Stomach smooth muscle (tissue), 2 donors: ENCODE results near the gene HS3ST5.

Experiments used
- H3K27ac ChIP-seq: one replicate; pipeline ENCODE4 v1.7.0; 2013; ENCODE audit warnings: mild to moderate bottlenecking, low read length, inconsistent platforms
- H3K27me3 ChIP-seq, 2 donors: one replicate each; pipeline ENCODE4 v1.7.0; 2013; ENCODE audit warnings: low read length in 2 of 2; ENCODE audit not compliant: insufficient read depth in 2 of 2, control insufficient read depth in 1 of 2
- H3K36me3 ChIP-seq, 2 donors: one replicate each; pipeline ENCODE4 v1.7.0; 2013; ENCODE audit warnings: low read length in 2 of 2; ENCODE audit not compliant: control insufficient read depth in 2 of 2, insufficient read depth in 2 of 2
- H3K4me1 ChIP-seq: one replicate; pipeline ENCODE4 v1.7.0; 2013; ENCODE audit warnings: low read length; ENCODE audit not compliant: control insufficient read depth, insufficient read depth
- H3K4me3 ChIP-seq, 2 donors: one replicate each; pipeline ENCODE4 v1.7.0; 2013; ENCODE audit warnings: low read length in 2 of 2
- H3K9ac ChIP-seq, 2 donors: one replicate each; pipeline ENCODE4 v1.7.0; 2013; ENCODE audit warnings: low read length in 2 of 2, mild to moderate bottlenecking in 1 of 2
- H3K9me3 ChIP-seq, 2 donors: one replicate each; pipeline ENCODE4 v1.7.0; 2013; ENCODE audit warnings: low read length in 2 of 2; ENCODE audit not compliant: control insufficient read depth in 2 of 2
- donor health status: healthy.
- donor health status: Pancreatic carcinoma.

Gene HS3ST5

DNA sequence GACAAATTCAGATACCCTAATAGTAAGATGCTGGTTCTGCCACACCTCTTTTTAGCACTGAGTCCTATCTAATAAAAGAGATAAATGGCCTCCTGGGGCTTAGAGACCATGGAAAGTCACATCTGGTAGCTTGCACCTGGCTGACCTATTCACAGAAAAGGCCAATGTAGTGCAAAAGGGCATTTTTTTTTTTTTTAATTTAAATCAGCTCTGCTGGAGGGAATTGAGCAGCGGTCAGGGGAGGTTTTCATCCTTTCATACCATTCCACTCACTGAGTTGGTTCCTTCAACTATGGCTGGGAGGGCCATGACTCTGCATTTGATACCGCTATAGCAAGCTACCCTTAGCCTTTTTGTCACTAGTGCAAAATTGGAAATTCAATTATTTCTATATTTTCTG is 20.1 kb upstream of the HS3ST5 start:
- H3K4me3 ChIP-seq: no peak overlapping the region
- no peak overlapping the region for H3K9ac ChIP-seq
- no peaks in the 10 kb centered on the region for H3K36me3 ChIP-seq
- H3K27me3 ChIP-seq: no peaks in the 10 kb centered on the region
- H3K27ac ChIP-seq: no peak overlapping the region
- no peaks in the 10 kb centered on the region for H3K9me3 ChIP-seq
- H3K4me1 ChIP-seq: no peaks in the 10 kb centered on the region

DNA sequence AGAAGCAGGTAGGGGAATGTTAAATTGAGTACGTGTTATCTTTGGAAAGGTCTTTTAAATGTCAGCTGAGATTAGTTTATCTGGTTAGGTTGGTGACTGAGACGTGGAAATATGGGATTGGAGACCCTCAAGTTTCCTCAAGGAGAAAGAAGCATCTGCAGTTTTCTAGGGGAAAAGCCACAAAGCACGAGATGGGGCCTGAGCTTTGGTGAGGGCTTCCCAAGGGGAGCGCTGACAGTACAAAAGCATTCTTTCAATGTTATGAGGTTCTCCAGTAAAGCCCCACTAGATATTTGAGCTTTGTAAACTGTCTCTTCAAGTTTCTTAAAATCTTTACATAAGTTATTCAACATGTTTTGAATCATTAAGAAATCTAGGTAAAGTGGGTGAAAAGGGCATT is 19.6 kb upstream of the HS3ST5 start:
- Histone ChIP-seq H3K27ac (no peak overlapping the region), H3K9ac (no peak overlapping the region), H3K36me3 (no peaks in the 10 kb centered on the region), H3K4me3 (no peak overlapping the region), H3K27me3 (no peaks in the 10 kb centered on the region), H3K4me1 (no peaks in the 10 kb centered on the region), H3K9me3 (no peaks in the 10 kb centered on the region)

DNA sequence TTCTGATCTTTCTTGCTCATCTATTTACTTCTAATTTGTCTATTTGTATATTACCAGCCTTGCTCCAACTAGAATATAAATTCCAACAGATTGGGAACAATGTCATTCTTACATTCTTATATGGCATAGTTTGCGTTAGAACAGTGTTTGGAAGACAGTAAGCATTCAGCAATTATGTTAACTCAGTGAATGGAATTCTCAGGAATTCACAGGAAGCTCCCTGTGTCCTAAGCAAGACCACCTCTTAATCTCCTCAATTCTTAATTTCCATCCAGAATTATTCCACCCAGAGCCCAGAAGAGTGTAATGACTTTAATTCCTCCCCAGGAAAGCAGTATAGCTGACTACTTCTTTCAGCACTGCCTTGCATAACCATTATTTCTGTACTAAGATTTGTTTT is 18.2 kb upstream of the HS3ST5 start:
- Histone ChIP-seq H3K27me3 (no peaks in the 10 kb centered on the region), H3K4me3 (no peak overlapping the region), H3K9me3 (no peaks in the 10 kb centered on the region), H3K9ac (no peak overlapping the region), H3K27ac (no peak overlapping the region), H3K4me1 (no peaks in the 10 kb centered on the region), H3K36me3 (no peaks in the 10 kb centered on the region)

DNA sequence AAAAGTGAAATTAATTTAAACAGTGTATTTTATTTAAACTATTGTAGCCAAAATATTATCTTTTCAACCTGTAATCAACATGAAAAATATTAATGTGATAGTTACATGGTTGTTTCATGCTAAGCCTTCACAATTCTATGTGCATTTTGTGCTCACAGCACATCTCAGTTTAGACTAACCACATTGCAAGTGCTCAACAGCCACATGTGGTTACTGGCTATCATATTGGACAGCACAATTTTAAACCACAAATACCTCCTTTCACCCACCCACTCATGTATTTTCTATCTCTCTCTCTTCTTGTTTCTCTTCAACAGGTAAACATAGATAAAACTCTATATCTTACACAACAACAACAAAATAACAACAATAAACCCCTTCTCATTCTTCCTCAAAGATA is 12.5 kb upstream of the HS3ST5 start:
- H3K27me3 ChIP-seq: no peaks in the 10 kb centered on the region
- H3K4me3 ChIP-seq: no peak overlapping the region
- no peaks in the 10 kb centered on the region for H3K4me1 ChIP-seq
- no peaks in the 10 kb centered on the region for H3K36me3 ChIP-seq
- no peak overlapping the region for H3K9ac ChIP-seq
- H3K27ac ChIP-seq: no peak overlapping the region
- no peaks in the 10 kb centered on the region for H3K9me3 ChIP-seq

DNA sequence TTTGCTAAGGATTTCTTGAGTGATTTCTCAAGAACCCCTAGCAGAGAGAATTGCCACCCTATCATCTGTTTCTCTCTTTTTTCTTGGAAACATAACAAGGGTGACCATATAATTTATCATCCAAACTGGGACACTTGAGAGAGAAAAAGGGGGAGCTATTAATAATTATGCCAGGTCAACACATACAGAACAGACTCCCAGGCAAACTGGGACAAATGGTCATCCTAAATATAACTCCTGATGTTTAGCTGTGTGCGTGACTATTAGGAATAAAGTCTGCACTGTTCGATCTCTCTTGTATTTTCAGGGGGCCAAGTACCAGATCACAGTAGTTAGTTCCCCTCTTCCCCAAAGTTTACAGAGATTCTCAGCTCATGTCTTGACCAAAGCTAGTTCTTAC is 11.7 kb upstream of the HS3ST5 start:
- H3K36me3 ChIP-seq: no peaks in the 10 kb centered on the region
- H3K9me3 ChIP-seq: peaks cover 0 to under 1% of the 10 kb centered on the region in 2 donors
- no peak overlapping the region for H3K9ac ChIP-seq
- H3K4me3 ChIP-seq: no peak overlapping the region
- no peaks in the 10 kb centered on the region for H3K27me3 ChIP-seq
- no peak overlapping the region for H3K27ac ChIP-seq
- no peaks in the 10 kb centered on the region for H3K4me1 ChIP-seq

DNA sequence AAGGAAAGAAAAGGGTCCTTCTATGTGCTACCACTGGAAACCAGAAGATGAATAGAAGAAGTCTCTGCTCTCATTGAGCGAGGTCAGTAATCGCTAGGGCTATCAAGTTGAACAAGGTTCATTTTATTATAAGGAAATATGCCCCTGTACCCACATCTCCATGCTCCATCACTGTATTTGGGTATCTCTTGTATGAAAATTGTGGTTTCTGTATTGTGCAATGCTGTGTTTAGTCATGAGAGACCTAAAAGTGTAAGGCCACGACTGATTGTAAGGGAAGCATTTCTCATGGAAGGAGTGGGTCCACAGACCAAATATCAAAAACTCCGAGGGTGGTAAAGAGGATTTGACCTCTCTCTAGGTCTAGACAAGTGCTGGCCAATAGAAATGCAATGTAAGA is 3.6 kb upstream of the HS3ST5 start:
- H3K27me3 ChIP-seq: peaks cover 15 to 43% of the 10 kb centered on the region in 2 donors
- H3K4me1 ChIP-seq: peaks cover 21% of the 10 kb centered on the region
- H3K27ac ChIP-seq: no peak overlapping the region
- no peak overlapping the region for H3K4me3 ChIP-seq
- H3K9me3 ChIP-seq: peaks cover 0 to 2% of the 10 kb centered on the region in 2 donors
- H3K36me3 ChIP-seq: no peaks in the 10 kb centered on the region
- no peak overlapping the region for H3K9ac ChIP-seq

DNA sequence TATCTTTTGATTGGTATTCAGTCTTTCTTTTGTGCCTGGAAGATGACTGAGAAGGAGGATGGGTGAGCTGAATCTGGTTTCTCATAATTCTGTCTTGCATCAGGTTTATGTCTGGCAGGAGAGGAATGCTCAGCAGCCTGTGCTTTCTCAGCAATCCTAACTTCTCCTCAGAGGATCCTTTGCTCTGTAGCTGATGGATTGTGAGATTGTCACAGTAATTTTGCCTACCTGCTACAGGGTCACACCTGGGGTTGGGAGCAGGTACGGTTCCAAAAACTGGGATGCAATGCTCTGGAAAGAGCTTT is 2.1 kb upstream of the HS3ST5 start:
- Histone ChIP-seq H3K27ac (no peak overlapping the region), H3K27me3 (peaks cover 15 to 46% of the 10 kb centered on the region in 2 donors), H3K36me3 (no peaks in the 10 kb centered on the region), H3K9ac (no peak overlapping the region), H3K9me3 (peaks cover 0 to 2% of the 10 kb centered on the region in 2 donors), H3K4me1 (peaks cover 21% of the 10 kb centered on the region), H3K4me3 (no peak overlapping the region)

DNA sequence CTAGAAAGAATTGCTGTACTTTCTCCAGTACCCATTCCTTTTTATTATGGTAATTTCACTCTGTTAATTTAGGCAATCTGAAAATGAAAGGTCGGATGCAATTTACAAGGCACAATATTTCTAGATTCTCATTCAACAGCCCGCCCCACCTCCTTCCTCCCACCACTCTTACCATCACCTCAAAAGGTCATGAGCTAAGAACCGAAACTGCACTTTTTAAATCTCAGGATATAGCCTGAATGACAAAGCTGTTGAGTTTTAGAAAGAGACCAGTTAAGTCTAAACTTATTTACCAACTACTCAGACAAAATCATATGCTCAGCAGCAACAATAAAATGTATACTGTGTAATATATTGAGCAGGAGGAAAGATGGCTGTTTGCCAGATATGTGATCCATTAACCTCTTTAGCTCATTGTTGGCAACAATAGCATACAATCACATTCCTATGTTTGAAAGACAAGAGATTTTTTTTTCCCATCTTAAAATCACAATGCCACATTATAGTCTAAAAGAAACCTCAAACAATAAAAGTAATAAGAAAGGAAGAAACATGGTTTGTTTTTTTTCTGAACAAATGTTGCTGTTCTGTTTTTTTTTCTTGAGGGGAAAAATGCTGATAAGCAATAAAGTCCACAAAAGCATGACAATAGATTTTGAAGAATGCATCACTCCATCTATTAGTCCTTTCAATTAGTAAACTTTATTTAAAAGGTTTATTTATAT is 1.6 kb upstream of the HS3ST5 start:
- Histone ChIP-seq H3K9me3 (peaks cover 0 to under 1% of the 10 kb centered on the region in 2 donors), H3K4me1 (peaks cover 21% of the 10 kb centered on the region), H3K9ac (no peak overlapping the region), H3K36me3 (no peaks in the 10 kb centered on the region), H3K4me3 (no peak overlapping the region), H3K27me3 (peaks cover 18 to 48% of the 10 kb centered on the region in 2 donors), H3K27ac (no peak overlapping the region)

DNA sequence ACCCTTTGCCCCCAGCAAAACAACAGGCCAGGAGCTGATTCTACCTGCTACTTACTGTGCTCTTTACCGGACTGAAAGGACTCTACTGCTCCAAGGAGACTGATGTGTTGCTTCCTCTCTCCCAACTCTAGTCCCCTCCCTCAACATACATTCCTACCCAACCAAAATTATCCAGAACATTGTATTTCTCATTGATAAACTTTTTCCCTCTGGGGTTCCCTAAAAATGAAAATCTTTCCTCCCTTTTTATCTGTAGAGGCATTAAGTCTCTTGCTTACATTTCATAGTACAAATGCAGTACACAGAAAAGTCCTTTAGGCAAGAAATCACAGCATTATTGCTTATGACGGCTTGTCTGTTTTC is 940 bp upstream of the HS3ST5 start:
- Histone ChIP-seq H3K9ac (no peak overlapping the region), H3K36me3 (no peaks in the 10 kb centered on the region), H3K9me3 (no peaks in the 10 kb centered on the region), H3K27me3 (peaks cover 18 to 48% of the 10 kb centered on the region in 2 donors), H3K4me3 (peak overlapping the region in 1 of 2 donors; percentile 64), H3K4me1 (peaks cover 21% of the 10 kb centered on the region), H3K27ac (no peak overlapping the region)

DNA sequence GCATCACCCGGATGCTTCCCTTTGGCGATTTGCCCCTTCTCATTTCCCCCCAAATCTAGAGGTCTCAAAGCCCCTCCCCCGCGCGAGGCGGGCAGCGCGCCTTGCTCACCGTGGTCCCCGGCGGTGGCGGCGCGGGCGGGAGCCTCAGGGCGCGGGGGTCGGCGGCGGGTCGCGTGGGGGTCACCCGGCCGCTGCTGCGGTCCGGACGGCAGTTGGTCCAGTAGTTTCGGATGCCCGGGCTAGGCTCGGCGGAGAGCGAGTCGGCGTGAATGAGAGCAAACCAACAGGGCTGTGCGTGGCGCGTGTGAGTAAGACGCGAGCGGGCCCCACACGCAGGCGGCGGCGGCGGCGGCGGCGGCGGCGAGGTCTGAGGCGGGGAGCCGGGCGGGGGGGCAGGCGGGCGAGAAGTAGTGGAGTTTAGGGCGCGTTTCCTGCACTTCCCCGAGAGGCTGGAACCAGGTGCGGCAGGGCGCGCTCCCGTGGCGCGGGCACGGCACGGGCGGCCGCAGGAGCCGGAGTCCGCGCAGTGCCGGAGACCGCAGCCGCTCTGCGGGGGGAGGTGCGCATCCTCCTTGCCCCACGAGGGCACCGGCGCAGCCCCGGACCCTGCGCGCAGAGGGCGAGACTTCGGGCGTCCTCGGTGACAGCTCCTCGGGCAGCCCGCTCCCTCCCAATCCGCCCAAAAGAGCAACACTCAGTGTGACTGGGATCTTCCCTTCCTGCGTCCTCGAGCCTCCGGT is 567 bp downstream of the HS3ST5 start:
- H3K36me3 ChIP-seq: no peaks in the 10 kb centered on the region
- peak overlapping the region; percentile 63 to 71 for H3K4me3 ChIP-seq
- H3K4me1 ChIP-seq: peaks cover 21% of the 10 kb centered on the region
- H3K27me3 ChIP-seq: peaks cover 18 to 48% of the 10 kb centered on the region in 2 donors
- H3K27ac ChIP-seq: no peak overlapping the region
- H3K9me3 ChIP-seq: no peaks in the 10 kb centered on the region
- H3K9ac ChIP-seq: no peak overlapping the region

DNA sequence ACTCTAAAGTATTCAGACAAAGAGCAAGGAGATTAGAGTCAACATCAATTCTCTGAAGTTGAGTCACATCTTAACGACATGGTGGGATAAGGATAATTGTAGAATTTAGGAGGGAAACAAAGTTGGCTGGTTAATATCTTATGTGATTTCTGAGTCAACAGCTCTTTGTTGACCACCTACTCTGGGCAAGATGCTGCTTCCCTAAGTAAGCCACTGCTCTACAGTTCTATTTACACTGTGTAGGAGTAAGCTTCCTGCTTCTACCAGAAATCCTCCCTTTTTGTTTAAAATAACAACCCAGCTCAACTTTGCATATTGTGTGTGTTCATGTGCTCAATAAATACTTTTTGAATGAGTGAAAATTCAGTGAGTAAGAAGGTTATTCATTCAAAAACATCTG is 3.1 kb downstream of the HS3ST5 start:
- no peaks in the 10 kb centered on the region for H3K36me3 ChIP-seq
- H3K9ac ChIP-seq: no peak overlapping the region
- no peak overlapping the region for H3K27ac ChIP-seq
- peaks cover 14 to 33% of the 10 kb centered on the region in 2 donors for H3K27me3 ChIP-seq
- peaks cover 21% of the 10 kb centered on the region for H3K4me1 ChIP-seq
- no peaks in the 10 kb centered on the region for H3K9me3 ChIP-seq
- no peak overlapping the region for H3K4me3 ChIP-seq
